IPS DF 19.7 (cell line): ENCODE data around the gene SLC35G2.
"Not testable (repeated sequence)": the region's sequence is repeated elsewhere in the genome, so short reads cannot be mapped to it uniquely, and the experiment has no call there.

Experiments
- DNase-seq: peaks from one replicate; pipeline ENCODE4 v3.0.0-alpha.2; 2013; ENCODE audit warnings: low read depth, low spot score

Gene SLC35G2

DNA sequence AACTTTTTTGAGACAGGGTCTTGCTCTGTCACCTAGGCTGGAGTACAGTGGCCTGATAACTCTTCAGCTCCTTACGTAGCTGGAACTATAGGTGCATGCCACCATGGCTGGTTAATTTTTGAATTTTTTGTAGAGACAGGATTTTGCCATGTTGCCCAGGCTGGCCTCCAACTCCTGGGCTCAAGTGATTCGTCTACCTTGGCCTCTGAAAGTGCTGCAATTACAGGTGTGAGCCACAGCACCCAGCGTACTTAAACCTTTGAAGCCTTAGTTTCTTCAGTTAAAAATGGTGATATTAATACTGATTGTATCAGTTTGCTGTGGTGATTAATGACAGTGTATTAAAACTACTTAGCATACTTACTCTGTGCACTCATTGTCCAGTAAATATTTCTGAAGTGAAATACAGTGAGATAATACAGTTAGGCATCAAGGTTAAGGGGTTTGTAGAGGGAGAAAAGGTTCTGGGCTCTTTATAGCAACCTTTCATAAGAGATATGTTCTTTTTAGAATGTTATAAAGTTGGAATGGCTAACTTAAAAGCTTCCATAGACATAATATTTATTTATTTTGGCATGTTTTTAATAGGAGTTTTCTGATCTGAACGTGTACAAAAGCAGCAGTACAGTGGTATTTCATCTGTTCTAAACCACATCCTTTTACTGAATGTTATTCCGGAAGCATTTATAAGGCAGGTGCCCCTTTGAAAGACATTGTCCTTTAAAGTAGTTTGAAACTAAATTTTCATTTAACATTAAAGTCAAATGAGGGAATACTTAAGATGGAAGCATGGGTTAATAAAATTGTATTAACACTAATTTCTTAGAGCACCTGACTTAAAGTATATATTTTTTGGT lies 66.7 kb downstream of the SLC35G2 start:
- DNase-seq: no peak

DNA sequence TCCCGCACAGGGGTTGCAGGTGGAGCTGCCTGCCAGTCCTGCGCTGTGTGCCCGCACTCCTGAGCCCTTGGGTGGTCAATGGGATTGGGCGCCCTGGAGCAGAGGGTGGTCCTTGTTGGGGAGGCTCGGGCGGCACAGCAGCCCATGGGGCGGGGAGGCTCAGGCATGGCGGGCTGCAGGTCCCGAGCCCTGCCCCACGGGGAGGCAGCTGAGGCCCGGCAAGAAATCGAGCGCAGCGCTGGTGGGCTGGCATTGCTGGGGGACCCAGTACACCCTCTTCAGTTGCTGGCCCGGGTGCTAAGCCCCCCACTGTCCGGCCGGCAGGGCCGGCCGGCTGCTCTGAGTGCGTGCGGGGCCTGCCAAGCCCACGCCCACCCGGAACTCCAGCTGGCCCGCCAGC lies 71.0 kb downstream of the SLC35G2 start:
- no peak for DNase-seq

GRCh38 chr3:136891934-136892855 lies 73.3 kb downstream of the SLC35G2 start:
- no peak for DNase-seq

DNA sequence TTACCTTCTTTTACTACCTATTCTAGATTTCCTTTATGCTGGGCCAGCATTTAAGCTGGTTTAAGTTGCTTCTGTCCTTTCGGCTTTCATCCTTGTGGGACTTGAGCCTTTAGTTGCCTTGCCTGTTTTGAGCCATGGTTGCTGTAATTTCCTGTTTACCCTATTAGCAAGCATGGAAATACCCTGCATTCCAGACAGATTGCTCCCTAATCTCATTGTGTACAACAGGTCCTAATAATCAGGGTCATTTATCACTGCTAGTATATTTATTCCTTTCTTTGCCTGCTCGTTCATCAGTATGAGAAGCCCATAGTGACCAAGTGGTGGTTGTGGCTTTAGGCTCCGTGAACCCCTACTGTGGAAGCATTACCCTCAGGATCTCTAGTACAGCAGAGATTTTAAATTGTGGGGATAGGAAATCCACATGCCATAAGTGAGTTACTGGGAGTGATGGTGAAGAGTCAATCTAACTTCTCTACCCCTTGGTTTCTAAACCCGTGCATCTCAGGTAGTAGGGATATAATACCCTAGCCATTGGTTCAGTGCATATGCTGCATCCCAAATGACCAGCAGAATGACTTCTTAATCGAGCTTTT lies 75.0 kb downstream of the SLC35G2 start:
- no peak for DNase-seq

- DNase-seq: not testable (repeated sequence)
Observed at GRCh38 chr3:136897171-136897570, 78.2 kb downstream of the SLC35G2 start.

- no peak for DNase-seq
Observed at GRCh38 chr3:136898549-136898948, 79.6 kb downstream of the SLC35G2 start.

- no peak for DNase-seq
Observed at GRCh38 chr3:136898954-136899353, 80.0 kb downstream of the SLC35G2 start.

DNA sequence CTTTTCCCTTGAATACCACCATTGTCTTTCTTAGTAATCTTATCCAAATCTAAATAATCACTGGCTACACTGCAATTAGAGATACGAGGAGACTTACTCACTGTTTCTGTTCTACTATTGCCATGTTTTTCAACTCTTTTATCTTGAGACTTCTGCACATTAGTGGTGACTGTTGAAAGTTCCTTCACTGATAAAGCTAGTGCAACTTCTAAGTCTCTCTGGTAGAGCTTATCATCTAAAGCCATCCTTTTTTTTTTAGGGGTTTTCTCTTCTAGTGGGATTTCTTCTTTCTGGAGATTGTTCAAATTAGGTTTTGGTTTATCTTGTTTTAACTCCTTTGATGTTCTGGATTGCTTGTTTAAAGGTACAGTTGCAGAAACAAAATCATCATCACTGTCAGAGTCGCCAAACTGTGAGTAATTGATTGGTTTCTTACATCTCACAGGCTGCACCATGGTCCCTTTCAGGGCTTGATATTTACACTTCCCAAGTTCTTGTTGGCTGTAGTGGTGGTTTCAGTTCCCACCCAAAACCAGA lies 80.8 kb downstream of the SLC35G2 start:
- DNase-seq: no peak

GRCh38 chr3:136900694-136901093 lies 81.8 kb downstream of the SLC35G2 start:
- DNase-seq: not testable (repeated sequence)

DNA sequence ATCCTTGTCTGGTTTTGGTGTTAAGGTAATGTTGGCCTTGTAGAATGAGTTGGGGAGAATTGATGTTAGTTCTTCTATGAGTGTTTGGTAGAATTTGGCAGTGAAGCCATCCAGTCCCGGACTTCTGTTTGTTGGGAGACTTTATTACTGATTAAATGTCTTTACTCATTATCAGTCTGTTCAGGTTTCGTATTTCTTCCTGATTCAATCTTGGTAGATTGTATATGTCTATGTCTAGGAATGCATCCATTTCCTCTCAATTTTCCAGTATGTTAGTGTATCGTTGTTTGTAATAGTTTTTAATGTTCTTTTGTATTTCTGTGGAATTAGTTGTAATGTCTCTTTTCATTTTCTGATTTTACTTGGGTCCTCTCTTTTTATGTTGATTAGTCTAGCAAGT lies 82.5 kb downstream of the SLC35G2 start:
- DNase-seq: no peak

DNA sequence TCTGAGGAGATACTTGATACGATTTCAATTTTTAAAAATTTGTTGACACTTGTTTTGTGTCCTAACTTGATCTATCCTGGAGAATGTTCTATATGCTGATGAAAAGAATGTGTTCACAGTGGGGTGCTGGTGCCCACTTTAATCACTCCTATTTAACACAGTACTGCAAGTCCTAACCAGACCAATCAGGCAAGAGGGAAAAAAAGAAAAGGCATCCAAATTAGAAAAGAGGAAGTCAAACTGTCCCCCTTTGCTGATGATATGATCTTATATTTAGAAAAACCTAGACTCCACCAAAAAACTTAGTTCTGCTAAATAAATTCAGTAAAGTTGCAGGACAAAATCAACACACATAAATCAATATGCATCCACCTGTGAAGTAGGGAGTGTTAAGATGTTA lies 83.6 kb downstream of the SLC35G2 start:
- not testable (repeated sequence) for DNase-seq

DNA sequence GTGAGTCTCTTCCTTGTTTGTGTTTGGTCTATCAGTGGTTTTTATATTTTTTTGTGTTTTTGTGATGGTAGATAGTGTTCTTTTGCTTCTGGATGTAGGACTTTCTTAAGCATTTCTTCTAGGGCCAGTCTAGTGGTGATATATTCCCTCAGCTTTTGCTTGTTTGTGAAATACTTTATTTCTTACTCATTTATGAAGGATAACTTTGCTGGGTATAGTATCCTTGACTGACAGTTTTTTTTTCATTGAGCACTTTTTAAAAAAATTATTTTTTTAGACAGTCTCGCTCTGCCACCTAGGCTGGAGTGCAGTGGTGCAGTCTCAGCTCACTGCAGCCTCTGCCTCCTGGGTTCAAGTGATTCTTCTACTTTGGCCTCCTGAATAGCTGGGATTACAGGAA lies 85.0 kb downstream of the SLC35G2 start:
- no peak for DNase-seq

DNA sequence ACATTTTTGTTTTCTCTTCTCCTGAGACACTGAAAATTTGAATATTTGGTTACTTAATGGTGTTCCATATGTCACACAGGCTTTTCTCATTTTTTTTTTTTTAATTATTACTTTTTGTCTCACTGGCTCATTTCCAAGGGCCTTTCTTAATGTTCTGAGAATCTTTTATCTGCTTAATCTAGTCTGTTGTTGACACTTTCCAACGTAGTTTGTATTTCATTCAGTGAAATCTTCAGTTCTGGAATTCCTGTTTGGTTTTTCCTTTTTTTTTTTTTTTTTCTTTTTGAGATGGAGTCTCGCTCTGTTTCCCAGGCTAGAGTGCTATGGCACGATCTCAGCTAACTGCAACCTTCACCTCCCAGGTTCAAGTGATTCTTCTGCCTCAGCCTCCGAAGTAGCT lies 85.8 kb downstream of the SLC35G2 start:
- no peak for DNase-seq
